Measurements from ENCODE around the gene DHX9. TPM values are rescaled to one million over a fixed set of nuclear protein-coding genes. Genes with fewer than 3 reads are reported as not detected.

DHX9 gene
- total and polyA plus RNA-seq, 12 donors, result 50.9 to 147 (median 89.8) TPM

GRCh38 chr1:182910143-182910542, 71.0 kb downstream of the DHX9 start:
- no peaks in the 10 kb centered on the region for H3K4me1 ChIP-seq (replicated peaks in 1 of 2)
- no peaks in the 10 kb centered on the region for H3K9me3 ChIP-seq (replicated peaks in 1 of 3)
- no peaks in the 10 kb centered on the region for H3K36me3 ChIP-seq (replicated peaks in 1 of 2)
- H3K27ac ChIP-seq, result no peak overlapping the region
- no peak overlapping the region for H3K4me3 ChIP-seq
- WGBS, 4 donors, result 91 to 98% (median 93%) methylated on average over 1 of the region's 1 CpG
- intact Hi-C loops (cut with DNase I), result no loop called here
- TF ChIP-seq CTCF (IDR thresholded peaks at IDR 0.05), result no peak
- no peak for TF ChIP-seq POLR2A (IDR thresholded peaks at IDR 0.05)
- no peak for DNase-seq
- H3K27me3 ChIP-seq, result no peaks in the 10 kb centered on the region

DNA sequence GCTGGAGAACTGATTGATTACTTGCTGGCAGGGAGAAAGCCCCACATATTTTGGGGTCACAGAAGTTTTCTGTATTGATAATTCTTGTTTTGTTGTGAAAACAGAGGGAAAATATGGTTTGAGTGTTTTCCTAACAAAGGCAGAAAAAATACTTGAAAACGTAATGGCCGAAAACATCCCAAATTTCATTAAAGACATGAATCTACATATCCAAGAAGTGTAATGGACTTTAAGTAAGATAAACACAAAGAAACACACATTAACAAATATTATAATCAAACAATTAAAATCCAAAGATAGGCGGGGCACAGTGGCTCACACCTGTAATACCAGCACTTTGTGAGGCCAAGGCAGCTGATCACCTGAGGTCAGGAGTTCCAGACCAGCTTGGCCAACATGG, 74.3 kb downstream of the DHX9 start:
- no peak overlapping the region for H3K27ac ChIP-seq
- TF ChIP-seq POLR2A (IDR thresholded peaks at IDR 0.05) (no peak), CTCF (IDR thresholded peaks at IDR 0.05) (no peak)
- H3K9me3 ChIP-seq (replicated peaks in 1 of 3), result no peaks in the 10 kb centered on the region
- H3K36me3 ChIP-seq (replicated peaks in 1 of 2), result no peaks in the 10 kb centered on the region
- 97 to 99% (median 97%) methylated on average over 3 of the region's 3 CpGs for WGBS, 4 donors
- no peaks in the 10 kb centered on the region for H3K27me3 ChIP-seq
- no peaks in the 10 kb centered on the region for H3K4me1 ChIP-seq (replicated peaks in 1 of 2)
- H3K4me3 ChIP-seq, result no peak overlapping the region
- DNase-seq, result no peak
- intact Hi-C loops (cut with DNase I), result no loop called here

DNA sequence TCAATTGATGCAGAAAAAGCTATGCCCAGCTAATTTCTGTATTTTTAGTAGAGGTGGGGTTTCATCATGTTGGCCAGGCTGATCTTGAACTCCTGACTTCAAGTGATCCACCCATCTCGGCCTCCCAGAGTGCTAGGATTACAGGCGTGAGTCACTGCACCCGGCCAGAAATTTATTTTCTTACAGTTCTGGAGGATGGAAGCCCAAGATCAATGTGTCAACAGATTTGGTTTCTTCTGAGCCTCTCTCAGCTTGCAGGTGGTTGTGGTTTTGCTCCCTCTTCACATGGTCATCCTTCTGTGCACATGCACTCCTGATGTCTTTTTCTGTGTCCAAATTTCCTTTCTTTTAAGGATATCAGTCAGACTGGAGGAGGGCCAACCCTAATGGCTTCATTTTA, 78.2 kb downstream of the DHX9 start:
- DNase-seq, result no peak
- 55 to 78% (median 65%) methylated on average over 3 of the region's 3 CpGs for WGBS, 4 donors
- no peaks in the 10 kb centered on the region for H3K27me3 ChIP-seq
- no peaks in the 10 kb centered on the region for H3K9me3 ChIP-seq (replicated peaks in 1 of 3)
- H3K27ac ChIP-seq, result no peak overlapping the region
- intact Hi-C loops (cut with DNase I), result no loop called here
- TF ChIP-seq POLR2A (IDR thresholded peaks at IDR 0.05) (no peak), CTCF (IDR thresholded peaks at IDR 0.05) (no peak)
- H3K4me3 ChIP-seq, result no peak overlapping the region
- H3K4me1 ChIP-seq (replicated peaks in 1 of 2), result no peaks in the 10 kb centered on the region
- H3K36me3 ChIP-seq (replicated peaks in 1 of 2), result no peaks in the 10 kb centered on the region

GRCh38 chr1:182925661-182926060, 86.5 kb downstream of the DHX9 start:
- no peak for TF ChIP-seq POLR2A (IDR thresholded peaks at IDR 0.05)
- TF ChIP-seq CTCF (IDR thresholded peaks at IDR 0.05), result no peak
- Histone ChIP-seq H3K9me3 (replicated peaks in 1 of 3) (no peaks in the 10 kb centered on the region), H3K4me1 (replicated peaks in 1 of 2) (no peaks in the 10 kb centered on the region), H3K36me3 (replicated peaks in 1 of 2) (no peaks in the 10 kb centered on the region), H3K4me3 (no peak overlapping the region), H3K27me3 (no peaks in the 10 kb centered on the region), H3K27ac (no peak overlapping the region)
- no peak for DNase-seq
- intact Hi-C loops (cut with DNase I), result no loop called here
- 70 to 83% (median 80%) methylated on average over 1 of the region's 1 CpG for WGBS, 4 donors

Measured in adrenal gland (tissue), 12 donors.